Measurements from ENCODE around the gene EPHB1.

Gene EPHB1

GRCh38 chr3:135240426-135240825 lies 445.4 kb downstream of the EPHB1 start (continued):
- TF ChIP-seq CSRNP3 (CRISPR knock-in tag; IDR thresholded peaks at IDR 0.05) (no peak), TOX (CRISPR knock-in tag; IDR thresholded peaks at IDR 0.05; ENCODE audit: borderline replicate concordance) (no peak), TCF4 (CRISPR knock-in tag; IDR thresholded peaks at IDR 0.05; ENCODE audit: borderline replicate concordance) (no peak), TSHZ2 (CRISPR knock-in tag; IDR thresholded peaks at IDR 0.05) (no peak)

- TF ChIP-seq CSDC2 (CRISPR knock-in tag; IDR thresholded peaks at IDR 0.05) (no peak), ARNTL (CRISPR knock-in tag; IDR thresholded peaks at IDR 0.05; ENCODE audit: borderline replicate concordance, low read depth) (no peak), TOX (CRISPR knock-in tag; IDR thresholded peaks at IDR 0.05; ENCODE audit: borderline replicate concordance) (no peak), RARB (CRISPR knock-in tag; IDR thresholded peaks at IDR 0.05) (no peak), POU6F1 (CRISPR knock-in tag; IDR thresholded peaks at IDR 0.05; ENCODE audit: borderline replicate concordance, low read depth) (no peak), OSR1 (CRISPR knock-in tag; IDR thresholded peaks at IDR 0.05) (no peak), CSRNP3 (CRISPR knock-in tag; IDR thresholded peaks at IDR 0.05) (no peak), ZNF565 (CRISPR knock-in tag; conservative IDR thresholded peaks at IDR 0.05; ENCODE audit: low read depth) (no peak), TSHZ2 (CRISPR knock-in tag; IDR thresholded peaks at IDR 0.05) (no peak), PPARA (CRISPR knock-in tag; IDR thresholded peaks at IDR 0.05; ENCODE audit: borderline replicate concordance) (no peak), GLIS3 (CRISPR knock-in tag; IDR thresholded peaks at IDR 0.05) (no peak), ZFP30 (CRISPR knock-in tag; IDR thresholded peaks at IDR 0.05) (no peak), TCF4 (CRISPR knock-in tag; IDR thresholded peaks at IDR 0.05; ENCODE audit: borderline replicate concordance) (no peak), ZC3H10 (CRISPR knock-in tag; IDR thresholded peaks at IDR 0.05) (no peak)
- ATAC-seq: no peak
Measured at GRCh38 chr3:135242285-135242684, 447.2 kb downstream of the EPHB1 start.

GRCh38 chr3:135243616-135244015 lies 448.6 kb downstream of the EPHB1 start:
- no peak for ATAC-seq
- TF ChIP-seq PATZ1 (CRISPR knock-in tag; IDR thresholded peaks at IDR 0.05; ENCODE audit: borderline replicate concordance) (no peak), OSR1 (CRISPR knock-in tag; IDR thresholded peaks at IDR 0.05) (no peak), CSDC2 (CRISPR knock-in tag; IDR thresholded peaks at IDR 0.05) (no peak), PPARA (CRISPR knock-in tag; IDR thresholded peaks at IDR 0.05; ENCODE audit: borderline replicate concordance) (no peak), ZNF565 (CRISPR knock-in tag; conservative IDR thresholded peaks at IDR 0.05; ENCODE audit: low read depth) (no peak), CSRNP3 (CRISPR knock-in tag; IDR thresholded peaks at IDR 0.05) (no peak), TSHZ2 (CRISPR knock-in tag; IDR thresholded peaks at IDR 0.05) (no peak), GLIS3 (CRISPR knock-in tag; IDR thresholded peaks at IDR 0.05) (no peak), ZFP30 (CRISPR knock-in tag; IDR thresholded peaks at IDR 0.05) (no peak), TCF4 (CRISPR knock-in tag; IDR thresholded peaks at IDR 0.05; ENCODE audit: borderline replicate concordance) (no peak), SNAI2 (CRISPR knock-in tag; IDR thresholded peaks at IDR 0.05) (no peak)

Data from SK-N-SH treated with all-trans-retinoic acid at 6 μM for 48 hours (cell line).